Fibroblast of lung (primary cell): ENCODE data around the gene AGO3. TPM values are rescaled to one million over a fixed set of nuclear protein-coding genes. Genes with fewer than 3 reads are reported as not detected.

Experiments
- DNase-seq, 2 donors: peaks; one replicate each; pipeline versions ENCODE4 v3.0.0 to v3.0.0-alpha.2; 2010; ENCODE audit warnings: low read depth in 2 of 2
- H2AFZ ChIP-seq: 2 replicates; pipeline ENCODE4 v1.5.1; 2012; ENCODE audit warnings: low read length, control low read depth, inconsistent platforms
- H3K27ac ChIP-seq: 2 replicates; pipeline ENCODE4 v1.5.1; 2011; ENCODE audit warnings: low read length, control low read depth; ENCODE audit not compliant: insufficient read depth
- H3K27me3 ChIP-seq: 2 replicates; pipeline ENCODE4 v1.5.1; 2011; ENCODE audit warnings: mild to moderate bottlenecking, low read length; ENCODE audit not compliant: control insufficient read depth, insufficient read depth
- H3K36me3 ChIP-seq: 2 replicates; pipeline ENCODE4 v1.5.1; 2011; ENCODE audit warnings: low read length; ENCODE audit not compliant: control insufficient read depth, insufficient read depth
- H3K4me1 ChIP-seq: 2 replicates; pipeline ENCODE4 v1.5.1; 2011; ENCODE audit warnings: low read length; ENCODE audit not compliant: control insufficient read depth, insufficient read depth; ENCODE audit errors: extremely low read depth
- H3K4me2 ChIP-seq: 2 replicates; pipeline ENCODE4 v1.5.1; 2011; ENCODE audit warnings: low read length, control low read depth; ENCODE audit not compliant: insufficient read depth; ENCODE audit errors: extremely low read depth
- H3K4me3 ChIP-seq, 4 experiments: fragments of 200-600 bp in 1 of 4; sonication (generic) in 1 of 4; replicated peaks in 1 of 4; 2 replicates each; pipeline ENCODE4 v1.5.1; 2011 to 2016; ENCODE audit warnings: low read length in 4 of 4, low read depth in 3 of 4, mild to moderate bottlenecking in 3 of 4, control low read depth in 2 of 4, inconsistent platforms in 1 of 4, mixed read lengths in 1 of 4; ENCODE audit not compliant: insufficient read depth in 1 of 4; ENCODE audit errors: control extremely low read depth in 1 of 4
- H3K79me2 ChIP-seq: 2 replicates; pipeline ENCODE4 v1.5.1; 2012; ENCODE audit warnings: mild to moderate bottlenecking, low read length, inconsistent platforms; ENCODE audit not compliant: control insufficient read depth, insufficient read depth
- H3K9ac ChIP-seq: 2 replicates; pipeline ENCODE4 v1.5.1; 2011; ENCODE audit warnings: mild to moderate bottlenecking, low read length, control low read depth; ENCODE audit not compliant: insufficient read depth
- H3K9me3 ChIP-seq: 2 replicates; pipeline ENCODE4 v1.5.1; 2012; ENCODE audit warnings: low read depth, low read length; ENCODE audit not compliant: control insufficient read depth, insufficient read depth
- H4K20me1 ChIP-seq: 2 replicates; pipeline ENCODE4 v1.5.1; 2011; ENCODE audit warnings: low read length; ENCODE audit not compliant: control insufficient read depth, insufficient read depth; ENCODE audit errors: extremely low read depth
- EZH2 ChIP-seq: IDR thresholded peaks from 2 replicates; pipeline ENCODE4 v1.5.1; 2012; ENCODE audit warnings: low read length, control low read depth, mild to moderate bottlenecking; ENCODE audit errors: missing control alignments
- polyA plus RNA-seq, 2 donors: library from polyadenylated mRNA; depleted of rRNA in 1 of 2; stranded (reverse) in 1 of 2; unstranded in 1 of 2; fragments of >200 nt; gene quantifications; 2 replicates each; pipeline ENCODE4 v1.2.1, GENCODE V29; 2011 to 2012; ENCODE audit warnings: missing spikeins in 1 of 2
- total RNA-seq: library from RNA; depleted of rRNA; stranded (reverse); fragments of >200 nt; gene quantifications from 2 replicates; pipeline ENCODE4 v1.2.1, GENCODE V29; 2014
- TF ChIP-seq, protein P1 (sequence below), 2 donors: IDR thresholded peaks in 1 of 2; conservative IDR thresholded peaks in 1 of 2; 1 replicate in 1 of 2; 2 replicates in 1 of 2; pipeline ENCODE4 v1.5.1; 2011 to 2012; ENCODE audit warnings: low read length in 2 of 2, control low read depth in 1 of 2, inconsistent platforms in 1 of 2, low read depth in 1 of 2, mild to moderate bottlenecking in 1 of 2

The AGO3 gene
- total and polyA plus RNA-seq, 2 donors (not counting 1 experiment from before 2014, with no cell fraction given) = 12.9 to 19.6 TPM

DNA sequence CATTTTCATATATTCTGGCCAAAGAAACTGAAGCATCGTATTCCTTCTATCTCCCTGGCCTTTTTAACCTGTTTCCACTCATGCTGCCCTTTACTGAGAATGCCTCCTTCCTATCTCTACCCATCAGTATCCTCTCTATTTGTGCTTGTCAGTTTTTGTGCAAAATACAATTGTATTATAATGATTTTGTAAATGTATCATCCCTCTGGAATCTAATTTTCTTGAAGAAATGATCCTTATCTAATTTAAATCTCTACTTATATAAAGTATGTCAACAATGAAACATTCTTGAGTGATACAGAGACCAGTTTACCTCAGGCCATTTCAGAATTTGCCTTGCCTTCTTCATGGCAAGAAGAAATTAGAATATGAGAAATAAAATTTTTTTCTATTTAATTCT, 93.9 kb downstream of the AGO3 start:
- H3K27ac ChIP-seq = no peak overlapping the region
- no peak overlapping the region for H2AFZ ChIP-seq
- no peaks in the 10 kb centered on the region for H3K79me2 ChIP-seq
- no peaks in the 10 kb centered on the region for H3K9me3 ChIP-seq
- H3K9ac ChIP-seq = no peak overlapping the region
- no peaks in the 10 kb centered on the region for H3K36me3 ChIP-seq
- DNase-seq = no peak
- no peak for TF ChIP-seq EZH2
- TF ChIP-seq, protein P1, sequence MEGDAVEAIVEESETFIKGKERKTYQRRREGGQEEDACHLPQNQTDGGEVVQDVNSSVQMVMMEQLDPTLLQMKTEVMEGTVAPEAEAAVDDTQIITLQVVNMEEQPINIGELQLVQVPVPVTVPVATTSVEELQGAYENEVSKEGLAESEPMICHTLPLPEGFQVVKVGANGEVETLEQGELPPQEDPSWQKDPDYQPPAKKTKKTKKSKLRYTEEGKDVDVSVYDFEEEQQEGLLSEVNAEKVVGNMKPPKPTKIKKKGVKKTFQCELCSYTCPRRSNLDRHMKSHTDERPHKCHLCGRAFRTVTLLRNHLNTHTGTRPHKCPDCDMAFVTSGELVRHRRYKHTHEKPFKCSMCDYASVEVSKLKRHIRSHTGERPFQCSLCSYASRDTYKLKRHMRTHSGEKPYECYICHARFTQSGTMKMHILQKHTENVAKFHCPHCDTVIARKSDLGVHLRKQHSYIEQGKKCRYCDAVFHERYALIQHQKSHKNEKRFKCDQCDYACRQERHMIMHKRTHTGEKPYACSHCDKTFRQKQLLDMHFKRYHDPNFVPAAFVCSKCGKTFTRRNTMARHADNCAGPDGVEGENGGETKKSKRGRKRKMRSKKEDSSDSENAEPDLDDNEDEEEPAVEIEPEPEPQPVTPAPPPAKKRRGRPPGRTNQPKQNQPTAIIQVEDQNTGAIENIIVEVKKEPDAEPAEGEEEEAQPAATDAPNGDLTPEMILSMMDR (conservative IDR thresholded peaks at IDR 0.05 in 1 of 2, IDR thresholded peaks at IDR 0.05 in 1 of 2; ENCODE audit: low read depth in 1 of 2, low read length in 2 of 2) = no peak
- no peak overlapping the region for H3K4me3 ChIP-seq
- H3K27me3 ChIP-seq = no peaks in the 10 kb centered on the region
- H4K20me1 ChIP-seq = no peaks in the 10 kb centered on the region
- H3K4me2 ChIP-seq = no peak overlapping the region
- H3K4me1 ChIP-seq = no peaks in the 10 kb centered on the region

DNA sequence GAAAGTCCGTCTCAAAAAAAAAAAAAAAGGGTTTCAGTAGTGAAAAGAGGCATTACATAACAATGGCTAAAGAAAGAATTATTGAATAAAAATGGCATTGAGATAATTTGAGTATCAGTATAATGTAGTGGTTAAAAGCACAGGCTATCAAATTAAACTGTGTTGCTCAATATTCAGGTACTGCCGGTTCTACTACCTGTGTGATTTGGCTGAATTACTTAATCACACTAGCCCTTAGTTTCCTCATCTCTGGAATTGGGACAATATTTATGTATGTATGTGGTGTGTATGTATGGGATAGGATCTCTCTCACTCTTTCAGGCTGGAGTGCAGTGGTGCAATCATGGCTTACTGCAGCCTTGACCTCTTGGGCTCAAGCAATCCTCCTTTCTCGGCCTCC, 96.9 kb downstream of the AGO3 start:
- H3K9ac ChIP-seq = no peak overlapping the region
- no peaks in the 10 kb centered on the region for H4K20me1 ChIP-seq
- no peak overlapping the region for H2AFZ ChIP-seq
- no peak overlapping the region for H3K4me3 ChIP-seq
- no peak overlapping the region for H3K27ac ChIP-seq
- H3K79me2 ChIP-seq = no peaks in the 10 kb centered on the region
- no peak for TF ChIP-seq EZH2
- TF ChIP-seq, protein P1 (conservative IDR thresholded peaks at IDR 0.05 in 1 of 2, IDR thresholded peaks at IDR 0.05 in 1 of 2; ENCODE audit: low read depth in 1 of 2, low read length in 2 of 2) = no peak
- no peak overlapping the region for H3K4me2 ChIP-seq
- H3K4me1 ChIP-seq = no peaks in the 10 kb centered on the region
- no peaks in the 10 kb centered on the region for H3K27me3 ChIP-seq
- no peak for DNase-seq
- H3K36me3 ChIP-seq = no peaks in the 10 kb centered on the region
- H3K9me3 ChIP-seq = no peaks in the 10 kb centered on the region

DNA sequence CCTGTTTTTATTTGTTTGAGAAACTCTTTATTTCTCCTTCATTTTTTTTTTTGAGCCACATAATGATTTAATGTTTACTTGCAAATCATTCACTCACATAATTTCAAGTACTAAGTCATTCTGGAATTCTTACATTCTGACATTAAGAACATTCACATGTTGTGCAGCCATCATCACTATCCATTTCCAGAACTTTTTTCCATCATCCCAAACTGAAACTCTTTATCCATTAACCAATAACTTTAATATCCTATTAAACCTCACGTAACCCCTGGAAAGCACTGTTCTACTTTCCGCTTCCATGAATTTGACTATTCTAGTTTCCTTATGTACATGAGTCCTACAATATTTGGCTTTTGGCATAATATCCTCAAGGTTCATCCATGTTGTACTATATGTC, 100.5 kb downstream of the AGO3 start:
- Histone ChIP-seq H3K4me1 (no peaks in the 10 kb centered on the region), H3K27ac (no peak overlapping the region), H3K9me3 (no peaks in the 10 kb centered on the region), H2AFZ (no peak overlapping the region), H3K79me2 (no peaks in the 10 kb centered on the region), H3K4me3 (no peak overlapping the region), H3K36me3 (no peaks in the 10 kb centered on the region), H3K27me3 (no peaks in the 10 kb centered on the region), H3K9ac (no peak overlapping the region), H3K4me2 (no peak overlapping the region), H4K20me1 (no peaks in the 10 kb centered on the region)
- DNase-seq = no peak
- TF ChIP-seq EZH2 = no peak
- TF ChIP-seq, protein P1 (conservative IDR thresholded peaks at IDR 0.05 in 1 of 2, IDR thresholded peaks at IDR 0.05 in 1 of 2; ENCODE audit: low read depth in 1 of 2, low read length in 2 of 2) = no peak
